ENCODE measurements around the gene CSMD2.

The CSMD2 gene

GRCh38 chr1:33949570-33949969, 215.5 kb downstream of the CSMD2 start:
- DNase-seq = no peak

GRCh38 chr1:33948291-33948690, 216.7 kb downstream of the CSMD2 start:
- no peak for DNase-seq

GRCh38 chr1:33946836-33947235, 218.2 kb downstream of the CSMD2 start:
- no peak for DNase-seq

- no peak for DNase-seq
Measured at GRCh38 chr1:33944846-33945245, 220.2 kb downstream of the CSMD2 start.

- no peak for DNase-seq
Measured at GRCh38 chr1:33943978-33944377, 221.1 kb downstream of the CSMD2 start.

- no peak for DNase-seq
Measured at GRCh38 chr1:33932871-33933270, 232.2 kb downstream of the CSMD2 start.

- no peak for DNase-seq
Measured at GRCh38 chr1:33931111-33931475, 233.9 kb downstream of the CSMD2 start.

- DNase-seq = no peak
Measured at GRCh38 chr1:33930346-33931110, 234.5 kb downstream of the CSMD2 start.

GRCh38 chr1:33928251-33928650, 236.8 kb downstream of the CSMD2 start:
- DNase-seq = no peak

GRCh38 chr1:33927721-33928120, 237.3 kb downstream of the CSMD2 start:
- DNase-seq = no peak

GRCh38 chr1:33925586-33925985, 239.4 kb downstream of the CSMD2 start:
- no peak for DNase-seq

GRCh38 chr1:33921281-33921680, 243.7 kb downstream of the CSMD2 start:
- no peak for DNase-seq

GRCh38 chr1:33918368-33918767, 246.7 kb downstream of the CSMD2 start:
- no peak for DNase-seq

- DNase-seq = no peak
Measured at GRCh38 chr1:33916786-33917185, 248.2 kb downstream of the CSMD2 start.

GRCh38 chr1:33914531-33914930, 250.5 kb downstream of the CSMD2 start:
- no peak for DNase-seq

- no peak for DNase-seq
Measured at GRCh38 chr1:33908324-33908956, 256.6 kb downstream of the CSMD2 start.

- DNase-seq = no peak
Measured at GRCh38 chr1:33906156-33906555, 258.9 kb downstream of the CSMD2 start.

- no peak for DNase-seq
Measured at GRCh38 chr1:33905241-33905640, 259.8 kb downstream of the CSMD2 start.

- DNase-seq = no peak
Measured at GRCh38 chr1:33903210-33903589, 261.8 kb downstream of the CSMD2 start.

GRCh38 chr1:33902486-33903209, 262.4 kb downstream of the CSMD2 start:
- DNase-seq = no peak

GRCh38 chr1:33899746-33900145, 265.3 kb downstream of the CSMD2 start:
- DNase-seq = no peak

GRCh38 chr1:33898881-33899280, 266.1 kb downstream of the CSMD2 start:
- DNase-seq = no peak

GRCh38 chr1:33898406-33898805, 266.6 kb downstream of the CSMD2 start:
- DNase-seq = no peak

GRCh38 chr1:33897092-33897725, 267.8 kb downstream of the CSMD2 start:
- DNase-seq = no peak
